ENCODE measurements around the gene OSBPL2. TPM values are rescaled to one million over a fixed set of nuclear protein-coding genes. Genes with fewer than 3 reads are reported as not detected.

OSBPL2 gene
- total and polyA plus RNA-seq, 2 experiments from 2014 or later: 16.6 to 31.2 TPM

- H3K27ac Mint-ChIP-seq: peak overlapping the region; percentile 86
- no peak overlapping the region for H2AFZ ChIP-seq
- no peaks in the 10 kb centered on the region for H3K27me3 ChIP-seq (ENCODE audit: insufficient read depth)
- peak overlapping the region; percentile 94 for H3K4me3 ChIP-seq
- peaks cover 57% of the 10 kb centered on the region for H3K36me3 Mint-ChIP-seq (ENCODE audit: low read depth)
- H3K4me3 Mint-ChIP-seq: peak overlapping the region; percentile 95
- H3K4me1 Mint-ChIP-seq: peaks cover 19% of the 10 kb centered on the region
- peaks cover 21% of the 10 kb centered on the region; the same call in 1 of the 2 replicates for H3K36me3 ChIP-seq (ENCODE audit: insufficient read depth)
- peaks cover 54% of the 10 kb centered on the region for H3F3A ChIP-seq (replicated peaks; ENCODE audit: low read depth)
- DNase-seq (ENCODE audit: low spot score): no peak
- peaks cover 25% of the 10 kb centered on the region for H3K27me3 Mint-ChIP-seq (ENCODE audit: insufficient read depth, low read depth, poor library complexity)
- peaks cover 16% of the 10 kb centered on the region for H4K20me1 ChIP-seq (replicated peaks; ENCODE audit: insufficient read depth)
- peaks cover 6% of the 10 kb centered on the region; the same call in 2 of the 3 replicates for H3K9me3 Mint-ChIP-seq
- TF ChIP-seq JUNB (IDR thresholded peaks at IDR 0.05; ENCODE audit: unreplicated experiment) (no peak), REST (IDR thresholded peaks at IDR 0.05; ENCODE audit: unreplicated experiment) (no peak), ZNF462 (CRISPR knock-in tag; IDR thresholded peaks at IDR 0.05) (no peak), ETS1 (IDR thresholded peaks at IDR 0.05) (no peak), POLR2AphosphoS5 (IDR thresholded peaks at IDR 0.05; ENCODE audit: low read depth) (no peak), EZH2 (IDR thresholded peaks at IDR 0.05; ENCODE audit: low read depth, unreplicated experiment) (no peak)
- no peak for ATAC-seq
- peak overlapping the region; percentile 96 for H3K4me2 ChIP-seq
- H3K9me2 ChIP-seq (ENCODE audit: insufficient read depth): no peaks in the 10 kb centered on the region
- peak overlapping the region; percentile 84 for H3K27ac ChIP-seq (ENCODE audit: low read depth)
- peaks cover 14% of the 10 kb centered on the region; the same call in 1 of the 2 replicates for H3K4me1 ChIP-seq (ENCODE audit: insufficient read depth)
- H3K79me2 ChIP-seq (replicated peaks; ENCODE audit: insufficient read depth): peaks cover 32% of the 10 kb centered on the region
Observed at GRCh38 chr20:62304331-62305148, 66.2 kb downstream of the OSBPL2 start.

All from GM23338 (cell line).